GM12873 (cell line): ENCODE measurements around the gene HMCN2.

Source experiments
- CTCF ChIP-seq: IDR thresholded peaks from 2 replicates; pipeline ENCODE4 v1.5.1; 2012; ENCODE audit warnings: low read depth, mild to moderate bottlenecking, moderate library complexity, low read length, control low read depth; ENCODE audit not compliant: insufficient read depth; ENCODE audit errors: missing control alignments

HMCN2 gene

DNA sequence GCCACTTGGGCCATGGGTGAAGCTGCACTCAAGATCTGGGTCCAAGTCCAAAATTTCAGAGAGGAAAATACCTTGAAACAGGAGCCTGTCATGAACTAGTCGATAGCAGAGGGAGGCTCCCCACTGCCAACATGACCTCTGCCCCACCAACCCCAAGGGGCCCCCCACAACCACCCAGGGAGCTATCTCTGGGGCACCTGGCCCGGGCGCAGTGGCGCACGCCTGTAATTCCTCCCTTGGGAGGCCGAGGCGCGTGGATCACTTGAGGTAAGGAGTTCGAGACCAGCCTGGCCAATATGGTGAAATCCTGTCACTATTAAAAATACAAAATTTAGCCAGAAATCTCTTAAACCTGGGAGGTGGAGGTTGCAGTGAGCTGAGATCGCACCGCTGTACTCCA is 20.1 kb upstream of the HMCN2 start:
- TF ChIP-seq CTCF: no peak

DNA sequence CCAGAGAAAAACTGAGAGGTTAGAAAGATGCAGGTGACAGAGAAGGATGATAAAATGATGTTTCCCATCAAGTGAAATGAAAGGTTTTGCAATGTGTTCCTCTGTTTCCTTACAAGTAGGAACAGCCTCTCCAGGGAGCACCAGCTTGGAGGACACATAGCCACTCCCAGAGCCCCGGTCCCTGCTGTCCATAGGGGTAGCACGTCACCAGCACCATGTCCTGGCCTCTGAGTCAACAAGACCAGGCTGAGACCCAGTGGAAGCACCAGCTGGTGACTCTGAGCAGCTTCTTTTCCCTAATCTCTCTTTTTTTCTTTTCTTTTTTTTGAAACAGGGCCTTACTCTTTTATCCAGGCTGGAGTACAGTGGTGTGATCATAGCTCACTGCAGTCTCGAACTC is 19.4 kb upstream of the HMCN2 start:
- TF ChIP-seq CTCF: no peak

DNA sequence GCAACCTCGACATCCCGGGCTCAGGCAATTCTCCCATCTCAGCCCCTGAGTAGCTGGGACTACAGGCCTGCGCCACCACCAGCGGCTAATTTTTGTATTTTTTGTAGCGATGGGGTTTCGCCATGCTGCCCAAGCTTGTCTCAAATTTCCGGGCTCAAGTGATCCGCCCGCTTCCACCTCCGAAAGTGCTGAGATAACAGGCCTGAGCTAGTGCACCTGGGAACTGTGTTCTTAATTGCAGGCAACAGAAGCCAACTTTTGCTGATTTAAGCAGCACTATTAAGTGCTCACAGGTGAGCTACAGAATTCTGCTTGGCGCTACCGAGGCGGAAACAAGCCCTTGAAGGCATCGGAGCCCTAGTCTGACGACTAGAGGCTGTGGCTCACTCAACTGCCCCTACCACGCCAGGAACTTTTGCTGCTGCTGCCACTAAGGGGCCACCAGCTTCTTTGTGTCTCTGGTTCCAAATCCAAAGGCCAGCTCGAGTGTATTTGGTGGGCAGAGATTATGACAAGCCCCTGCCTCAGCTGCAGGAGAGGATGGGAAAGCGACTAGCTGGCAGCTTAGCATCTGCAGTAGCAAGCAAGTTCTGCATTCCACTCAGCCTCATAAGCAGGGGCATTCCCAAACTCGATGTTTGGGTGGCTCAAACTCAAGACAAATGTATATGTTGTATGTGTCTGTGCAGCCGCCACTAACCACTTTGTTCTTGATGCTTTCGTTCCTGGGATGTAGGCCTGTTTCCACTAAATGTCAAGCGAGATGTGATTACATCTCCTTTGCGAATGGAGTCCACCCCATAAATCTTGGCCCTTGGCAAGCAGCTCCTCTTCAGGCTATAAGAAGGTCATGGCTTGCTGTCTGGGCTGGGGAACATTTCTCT is 10.6 kb upstream of the HMCN2 start:
- no peak for TF ChIP-seq CTCF

GRCh38 chr9:130255631-130256134 is 9.9 kb upstream of the HMCN2 start:
- no peak for TF ChIP-seq CTCF

- no peak for TF ChIP-seq CTCF
Measured at GRCh38 chr9:130256644-130257043, 8.9 kb upstream of the HMCN2 start.

DNA sequence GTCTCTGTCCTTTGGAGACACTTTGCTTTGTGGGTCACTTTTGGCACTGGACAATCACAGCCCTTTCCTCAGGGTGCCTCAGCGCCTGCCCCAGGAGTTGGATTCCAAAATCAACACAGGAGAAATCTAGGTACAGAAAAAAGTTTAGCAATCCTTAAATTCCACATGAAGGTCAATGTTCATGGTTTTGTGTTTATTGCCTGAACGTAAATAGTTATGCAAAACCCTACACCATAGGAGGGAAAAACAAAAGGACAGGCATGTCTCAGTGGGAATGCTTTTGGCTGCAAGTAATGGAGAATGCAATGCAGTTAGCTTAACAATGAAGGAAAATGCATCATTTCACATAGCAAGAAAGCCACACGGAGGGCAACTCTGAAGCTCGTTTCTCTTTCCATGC is 6.5 kb upstream of the HMCN2 start:
- no peak for TF ChIP-seq CTCF

DNA sequence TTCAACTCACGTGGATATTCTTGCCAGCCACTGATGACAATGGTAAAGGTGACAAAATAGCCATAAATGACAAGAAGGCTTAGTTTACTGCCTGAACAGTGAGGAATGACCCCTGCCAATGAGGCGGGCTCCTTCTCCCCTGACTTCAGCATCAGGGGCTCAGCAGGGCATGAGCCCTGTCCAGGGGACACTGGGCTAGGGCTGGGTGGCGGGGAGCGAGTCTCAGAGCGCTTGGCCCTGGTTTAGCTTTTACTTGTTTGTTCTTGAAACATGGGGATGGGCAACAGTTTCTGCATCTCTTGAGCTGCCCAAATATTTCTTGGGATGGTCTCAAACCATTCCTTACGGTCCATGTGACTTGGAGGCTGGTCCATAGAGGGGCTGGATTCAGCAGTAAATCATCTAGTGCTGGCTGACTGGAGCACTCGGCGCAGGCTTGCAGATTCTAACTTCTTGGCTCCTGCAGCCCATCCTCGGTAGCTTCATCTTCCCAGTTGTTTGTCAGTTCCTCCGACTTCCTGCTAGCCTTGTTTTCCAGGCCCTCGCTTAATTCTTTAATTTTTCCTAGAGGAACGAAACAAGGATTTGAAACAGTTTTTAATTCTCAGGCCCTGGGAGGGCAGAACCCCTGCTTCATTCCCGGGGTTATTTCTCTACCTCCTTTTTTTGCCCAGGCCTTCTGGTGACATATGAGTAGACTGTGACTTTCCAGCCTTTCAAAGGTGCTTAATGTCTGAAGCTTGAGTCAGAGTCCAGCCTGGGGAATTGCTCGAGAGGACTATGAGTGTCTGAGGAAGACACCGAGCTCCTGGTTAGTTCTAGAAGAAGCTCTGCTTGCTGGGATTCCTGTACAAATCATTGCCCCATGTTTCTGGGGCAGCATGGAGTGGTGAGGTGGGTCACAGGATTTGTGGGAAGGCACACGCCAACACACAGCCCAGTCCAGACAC is 4.5 kb upstream of the HMCN2 start:
- TF ChIP-seq CTCF: no peak
